Tibial artery (tissue), 4 donors: ENCODE results near the gene PTPRD.

ENCODE experiments used
- DNase-seq, 2 donors: peaks; one replicate each; pipeline ENCODE4 v3.0.0-alpha.2; 2019
- H3K27ac ChIP-seq, 2 donors: fragments of 200-600 bp; sonication (generic) in 1 of 2; 1 replicate in 1 of 2; 2 replicates in 1 of 2; pipeline ENCODE4 v1.5.1; 2018 to 2019; ENCODE audit warnings: mild to moderate bottlenecking in 1 of 2
- H3K27me3 ChIP-seq, 2 donors: fragments of 200-600 bp; sonication (generic) in 1 of 2; one replicate each; pipeline versions ENCODE4 v1.5.1 to v1.6.0; 2016 to 2019
- H3K36me3 ChIP-seq, 3 donors: fragments of 200-600 bp; sonication (generic) in 2 of 3; one replicate each; pipeline ENCODE4 v1.5.1; 2016 to 2019; ENCODE audit warnings: mild to moderate bottlenecking in 2 of 3
- H3K4me1 ChIP-seq, 4 donors: fragments of 200-600 bp; sonication (generic) in 2 of 4; 1 replicate in 3 of 4; 2 replicates in 1 of 4; pipeline ENCODE4 v1.5.1; 2016 to 2019
- H3K4me3 ChIP-seq, 2 donors: fragments of 200-600 bp; sonication (generic) in 1 of 2; 1 replicate in 1 of 2; 2 replicates in 1 of 2; pipeline ENCODE4 v1.5.1; 2018 to 2019; ENCODE audit warnings: mild to moderate bottlenecking in 2 of 2
- H3K9me3 ChIP-seq, 3 donors: fragments of 200-600 bp; sonication (generic) in 1 of 3; one replicate each; pipeline ENCODE4 v1.5.1; 2016 to 2019
- CTCF ChIP-seq, 2 experiments: fragments of 200-600 bp in 1 of 2; fragments of 450-650 bp in 1 of 2; IDR thresholded peaks; one replicate each; pipeline ENCODE4 v1.5.1; 2017 to 2019; ENCODE audit warnings: antibody characterized with exemption in 2 of 2, mild to moderate bottlenecking in 1 of 2, moderate library complexity in 1 of 2
- intact Hi-C: fragments of 100-400 bp; cut with DNase I; formaldehyde crosslinking; loops from one replicate; pipeline ENCODE4 v1.15.0; 2023; ENCODE audit warnings: low total_unique reads

Gene PTPRD

GRCh38 chr9:10548348-10548747 is 64.5 kb downstream of the PTPRD start:
- Histone ChIP-seq H3K9me3 (no peaks in the 10 kb centered on the region), H3K27ac (no peak overlapping the region), H3K27me3 (no peaks in the 10 kb centered on the region), H3K4me1 (no peaks in the 10 kb centered on the region), H3K36me3 (no peaks in the 10 kb centered on the region), H3K4me3 (no peak overlapping the region)
- TF ChIP-seq CTCF (IDR thresholded peaks at IDR 0.05) = no peak
- no peak for DNase-seq
- intact Hi-C loops = no loop called here

GRCh38 chr9:10538073-10538472 is 74.7 kb downstream of the PTPRD start:
- intact Hi-C loops = no loop called here
- DNase-seq = no peak
- no peak for TF ChIP-seq CTCF (IDR thresholded peaks at IDR 0.05)
- no peak overlapping the region for H3K27ac ChIP-seq
- no peak overlapping the region for H3K4me3 ChIP-seq
- no peaks in the 10 kb centered on the region for H3K9me3 ChIP-seq
- H3K4me1 ChIP-seq = no peaks in the 10 kb centered on the region
- H3K27me3 ChIP-seq = no peaks in the 10 kb centered on the region
- no peaks in the 10 kb centered on the region for H3K36me3 ChIP-seq

GRCh38 chr9:10534850-10535249 is 78.0 kb downstream of the PTPRD start:
- TF ChIP-seq CTCF (IDR thresholded peaks at IDR 0.05) = no peak
- Histone ChIP-seq H3K27ac (no peak overlapping the region), H3K4me1 (no peaks in the 10 kb centered on the region), H3K4me3 (no peak overlapping the region), H3K9me3 (no peaks in the 10 kb centered on the region), H3K27me3 (no peaks in the 10 kb centered on the region), H3K36me3 (no peaks in the 10 kb centered on the region)
- no peak for DNase-seq
- intact Hi-C loops = no loop called here

- Histone ChIP-seq H3K27ac (no peak overlapping the region), H3K36me3 (no peaks in the 10 kb centered on the region), H3K4me3 (no peak overlapping the region), H3K4me1 (no peaks in the 10 kb centered on the region), H3K9me3 (no peaks in the 10 kb centered on the region), H3K27me3 (no peaks in the 10 kb centered on the region)
- no peak for TF ChIP-seq CTCF (IDR thresholded peaks at IDR 0.05)
- DNase-seq = no peak
- intact Hi-C loops = loop anchor here (10.0 kb wide), 1 partner anchor 689 kb away; no protein-coding TSS in a partner anchor
Observed at GRCh38 chr9:10525972-10526371, 86.8 kb downstream of the PTPRD start.

- H3K4me1 ChIP-seq = no peaks in the 10 kb centered on the region
- no peak for TF ChIP-seq CTCF (IDR thresholded peaks at IDR 0.05)
- no peaks in the 10 kb centered on the region for H3K36me3 ChIP-seq
- no peaks in the 10 kb centered on the region for H3K27me3 ChIP-seq
- no peak overlapping the region for H3K4me3 ChIP-seq
- DNase-seq = no peak
- no peaks in the 10 kb centered on the region for H3K9me3 ChIP-seq
- no peak overlapping the region for H3K27ac ChIP-seq
- intact Hi-C loops = loop anchor here (10.0 kb wide), 1 partner anchor 692 kb away; no protein-coding TSS in a partner anchor
Observed at GRCh38 chr9:10523164-10523563, 89.6 kb downstream of the PTPRD start.

- H3K4me3 ChIP-seq = no peak overlapping the region
- no peak overlapping the region for H3K27ac ChIP-seq
- no peaks in the 10 kb centered on the region for H3K4me1 ChIP-seq
- no peaks in the 10 kb centered on the region for H3K27me3 ChIP-seq
- H3K36me3 ChIP-seq = no peaks in the 10 kb centered on the region
- intact Hi-C loops = no loop called here
- no peak for TF ChIP-seq CTCF (IDR thresholded peaks at IDR 0.05)
- H3K9me3 ChIP-seq = no peaks in the 10 kb centered on the region
- DNase-seq = no peak
Observed at GRCh38 chr9:10512144-10512543, 100.7 kb downstream of the PTPRD start.
